Right renal cortex interstitium (tissue), 3 donors: ENCODE data around the gene TRIM16. TPM values are rescaled to one million over a fixed set of nuclear protein-coding genes. Genes with fewer than 3 reads are reported as not detected.
"Not testable (repeated sequence)": the region's sequence is repeated elsewhere in the genome, so short reads cannot be mapped to it uniquely, and the experiment has no call there.

Experiments
- DNase-seq, 3 donors: peaks; one replicate each; pipeline ENCODE4 v3.0.0-alpha.2; 2013; ENCODE audit warnings: low read depth in 3 of 3, low spot score in 2 of 3
- polyA plus RNA-seq, 3 donors: library from polyadenylated mRNA; unstranded; fragments of 120-200 nt; gene quantifications; one replicate each; pipeline ENCODE4 v1.2.1, GENCODE V29; 2013; ENCODE audit not compliant: insufficient read length in 3 of 3

The TRIM16 gene
- polyA plus RNA-seq, 3 donors: 22.7 to 27.4 (median 22.7) TPM

DNA sequence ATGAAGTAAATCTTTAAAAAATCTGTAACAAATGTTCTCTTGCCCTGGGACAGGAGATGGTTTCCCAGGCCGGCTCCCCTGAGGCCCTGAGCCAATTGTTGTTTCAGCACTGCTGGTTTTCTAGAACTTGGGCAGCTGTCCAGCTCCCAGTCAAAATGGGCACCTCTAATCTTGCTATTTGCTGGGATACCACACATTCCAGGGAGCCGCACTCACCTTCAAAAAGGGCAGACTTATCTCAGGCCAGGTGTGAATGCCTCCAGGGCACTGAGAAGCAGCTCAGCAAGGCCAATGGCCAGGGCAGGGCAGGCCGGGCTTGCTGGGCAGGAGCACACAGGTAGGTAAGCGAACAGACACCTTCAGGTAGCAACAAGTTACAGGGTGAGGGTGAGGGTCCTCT, 24.4 kb downstream of the TRIM16 start:
- no peak for DNase-seq

DNA sequence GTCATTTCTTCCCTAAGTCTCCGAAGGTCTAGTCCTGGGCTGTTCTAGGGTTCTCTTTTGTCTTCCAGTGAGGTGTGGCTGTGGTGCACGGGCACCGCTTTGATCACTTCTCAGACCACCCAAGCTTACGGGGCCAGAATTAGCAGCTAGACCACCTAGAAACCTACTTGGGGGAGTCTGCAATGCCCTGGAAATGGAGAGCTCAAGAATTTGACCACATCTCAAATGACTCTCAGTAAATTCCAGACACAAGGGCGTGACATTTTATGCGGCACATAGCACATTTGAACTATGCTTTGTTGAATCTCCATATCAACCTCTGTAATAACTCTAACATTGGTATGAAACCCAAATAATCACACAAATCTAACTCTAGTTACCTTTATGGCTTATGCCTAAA, 24.9 kb downstream of the TRIM16 start:
- no peak for DNase-seq

DNA sequence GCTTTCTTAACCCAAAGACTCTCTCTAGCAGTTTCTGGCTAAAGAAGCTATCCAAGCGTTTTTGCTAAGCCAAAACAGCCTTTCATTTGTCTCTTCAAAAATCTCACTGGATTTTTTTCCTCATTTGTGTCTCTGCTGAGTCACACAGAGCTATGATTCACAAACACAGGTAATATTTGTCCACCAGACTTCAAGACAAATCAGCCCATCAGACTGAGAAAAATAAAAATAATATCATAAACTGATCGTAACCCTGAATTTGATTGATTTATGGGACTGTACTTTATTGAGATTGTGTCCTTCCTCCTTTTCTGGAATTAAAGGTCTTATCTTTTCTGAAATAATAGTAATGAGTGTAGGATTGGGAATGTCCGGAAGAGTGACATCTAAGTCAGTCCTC, 25.8 kb downstream of the TRIM16 start:
- DNase-seq: no peak

DNA sequence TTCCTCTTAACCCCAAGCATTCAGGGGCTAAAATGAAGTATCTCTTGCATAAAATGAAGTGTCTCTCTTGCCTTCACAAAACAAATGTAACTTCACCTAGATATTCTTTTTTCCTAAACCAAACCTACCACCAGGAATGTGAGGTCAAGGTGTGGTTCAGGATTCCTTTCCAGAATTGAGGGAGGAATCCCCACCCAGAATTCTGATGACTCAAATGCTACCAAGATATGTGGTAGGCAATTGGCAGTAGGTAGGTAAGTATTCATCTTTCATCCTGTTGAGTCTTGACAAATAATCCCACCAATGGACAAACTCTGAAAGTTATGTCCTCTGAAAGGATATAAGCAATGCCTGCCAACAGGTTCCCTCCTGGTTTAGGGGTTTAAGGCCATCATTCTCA, 26.2 kb downstream of the TRIM16 start:
- no peak for DNase-seq

DNA sequence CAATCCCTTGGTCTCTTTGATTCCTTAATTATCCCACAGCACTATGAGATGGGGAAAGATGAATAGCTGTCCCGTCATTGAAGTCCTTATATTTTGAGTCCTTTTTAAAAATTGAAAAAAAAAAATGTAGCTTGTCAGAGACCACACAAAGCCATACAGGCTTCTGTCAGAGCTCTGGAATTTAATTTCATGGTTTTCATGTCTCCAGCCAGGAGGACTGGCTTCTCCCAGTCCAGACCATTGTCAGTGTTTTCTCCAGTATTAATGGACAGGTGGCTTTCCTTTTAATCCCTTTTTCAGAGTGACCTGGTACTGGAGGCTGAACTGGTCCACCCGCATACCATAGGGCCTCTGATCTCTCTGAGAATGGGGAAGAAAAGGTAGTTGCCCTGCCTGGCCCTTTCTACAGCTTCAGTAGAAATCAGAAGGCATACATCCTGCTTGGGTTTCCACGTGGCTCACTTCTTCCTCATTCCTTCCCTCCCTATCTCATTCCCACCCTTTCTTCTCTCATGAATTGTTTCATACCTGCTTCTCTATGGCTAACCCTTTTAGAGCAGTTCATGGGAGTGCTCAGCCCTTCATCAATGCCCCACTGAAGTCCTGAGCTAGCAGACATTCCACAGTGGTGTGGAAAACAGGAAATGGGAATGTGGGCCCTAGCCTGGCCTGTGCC, 29.1 kb downstream of the TRIM16 start:
- DNase-seq: no peak

DNA sequence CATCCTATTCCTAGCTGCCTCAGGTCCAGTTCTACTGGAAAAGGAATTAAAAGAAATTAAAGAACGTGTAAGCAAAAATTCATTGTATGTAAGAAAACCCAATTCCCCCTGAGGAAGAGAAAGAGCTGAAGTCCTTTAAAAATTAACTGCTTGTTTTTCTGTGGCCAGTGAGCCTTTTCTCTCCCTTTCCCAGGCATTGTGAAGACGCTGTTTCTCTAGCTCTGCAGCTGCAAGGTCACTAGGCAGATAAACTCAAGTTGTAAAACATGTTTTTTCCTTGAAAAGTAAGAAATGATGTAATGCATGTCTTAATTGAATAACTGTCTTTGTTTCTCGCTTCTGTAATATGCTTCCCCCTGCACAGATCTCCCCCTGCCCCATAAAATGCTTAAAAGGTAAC, 29.7 kb downstream of the TRIM16 start:
- DNase-seq: not testable (repeated sequence)

DNA sequence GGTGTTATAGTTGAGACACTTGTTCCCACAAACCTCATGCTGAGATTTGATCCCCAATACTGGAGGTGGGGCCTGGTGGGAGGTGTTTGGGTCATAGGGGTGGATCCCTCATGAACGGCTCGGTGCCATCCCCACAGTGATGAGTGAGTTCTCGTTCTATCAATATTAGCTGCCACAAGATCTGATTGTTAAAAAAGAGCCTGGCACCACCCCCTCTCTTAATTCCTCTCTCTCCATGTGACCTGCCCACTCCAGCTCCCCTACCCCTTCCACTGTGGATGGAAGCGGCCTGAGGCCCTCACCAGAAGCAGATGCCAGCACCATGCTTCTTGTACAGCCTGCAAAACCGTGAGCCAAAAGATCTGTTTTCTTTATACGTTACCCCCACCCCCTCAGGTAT, 31.2 kb downstream of the TRIM16 start:
- no peak for DNase-seq

DNA sequence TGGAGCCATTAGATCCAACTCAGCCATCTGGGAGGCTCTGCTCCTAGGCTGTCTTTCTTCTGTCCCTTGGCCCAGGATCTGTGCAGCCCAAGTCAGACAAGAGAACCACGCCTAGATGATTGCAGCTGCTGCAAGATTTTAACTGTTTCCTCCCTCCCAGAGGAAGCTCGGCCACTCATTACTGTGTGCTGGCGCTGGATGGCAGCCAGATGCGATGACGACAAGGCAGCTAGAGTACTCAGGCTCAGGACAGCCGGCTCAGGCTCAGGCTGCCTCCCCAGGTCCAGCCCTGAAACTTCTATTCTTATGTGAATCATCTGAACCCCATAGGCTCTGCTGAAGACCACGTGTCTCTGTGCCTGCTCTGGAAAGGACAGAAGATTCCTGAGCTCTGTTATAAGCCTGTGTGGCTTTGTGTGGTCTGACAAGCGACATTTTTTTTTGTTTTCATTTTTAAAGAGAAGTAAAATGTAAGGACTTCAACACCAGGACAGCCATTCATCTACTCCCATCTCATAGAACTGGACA, 32.5 kb downstream of the TRIM16 start:
- DNase-seq: peak; percentile 76 to 86 (median 83)

DNA sequence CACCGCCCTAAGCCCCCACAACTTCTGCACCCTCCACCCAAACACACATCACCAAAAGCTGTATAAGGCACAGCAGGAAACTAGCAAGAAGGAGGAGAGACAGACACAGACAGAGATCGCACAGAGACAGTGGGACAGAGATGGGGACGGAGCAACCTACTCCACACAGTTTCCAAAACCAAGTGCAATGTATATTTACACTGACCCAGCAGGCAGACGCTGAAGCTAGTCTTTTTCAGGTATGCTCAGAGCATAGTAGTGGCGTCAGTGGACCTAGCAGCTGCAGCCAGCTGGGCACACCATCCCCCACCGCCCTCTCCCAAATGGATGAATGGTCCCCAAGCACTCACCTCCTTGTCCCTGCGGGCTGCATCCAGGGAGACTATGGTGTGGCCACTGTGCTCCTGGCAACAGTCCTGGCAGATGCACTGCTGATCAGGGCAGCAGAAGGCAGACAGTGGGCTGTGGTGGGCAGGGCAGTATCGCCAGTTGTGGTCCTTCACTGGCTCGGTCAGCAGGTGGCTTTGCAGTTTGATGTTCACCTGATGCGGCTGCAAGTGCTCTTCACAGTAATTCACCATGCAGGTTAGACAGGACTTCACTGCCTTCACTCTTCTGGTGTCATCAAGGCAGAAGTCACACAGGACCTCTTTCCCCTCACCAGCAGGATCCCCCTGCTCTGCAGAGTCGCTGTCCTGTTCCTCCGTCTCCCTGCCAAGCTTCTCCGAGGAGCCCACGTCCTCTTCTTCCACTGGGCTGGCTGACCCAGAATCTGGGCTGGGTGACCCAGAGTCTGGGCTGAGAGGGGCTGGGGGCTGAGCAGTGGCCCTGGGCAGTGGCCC, 33.1 kb downstream of the TRIM16 start:
- no peak for DNase-seq

DNA sequence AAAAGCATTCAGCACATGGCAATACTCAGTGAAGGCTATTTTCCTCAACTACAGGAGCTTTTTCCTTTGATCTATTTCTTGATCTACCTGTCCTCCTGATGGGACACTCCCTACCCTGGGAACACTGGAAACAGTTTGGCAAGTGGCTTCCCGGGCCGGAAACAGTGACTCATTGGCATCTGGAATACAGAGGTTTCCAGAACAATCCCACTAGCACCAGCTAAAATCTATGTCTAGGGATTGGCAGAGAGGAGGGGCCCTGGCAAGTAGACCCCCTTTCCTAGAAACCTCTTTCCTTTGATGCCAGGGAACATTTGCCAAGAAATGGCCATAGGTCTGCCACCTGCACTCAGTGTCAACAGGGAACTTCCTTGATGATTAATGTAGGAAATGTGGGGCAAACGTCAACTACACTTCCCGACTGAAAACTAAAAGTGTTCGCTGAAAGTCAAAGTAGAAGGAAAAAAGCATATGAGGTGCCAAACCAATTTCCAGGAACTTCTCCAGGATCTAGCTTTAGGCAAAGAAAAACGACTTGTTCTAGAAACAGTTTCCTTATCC, 34.2 kb downstream of the TRIM16 start:
- DNase-seq: no peak

DNA sequence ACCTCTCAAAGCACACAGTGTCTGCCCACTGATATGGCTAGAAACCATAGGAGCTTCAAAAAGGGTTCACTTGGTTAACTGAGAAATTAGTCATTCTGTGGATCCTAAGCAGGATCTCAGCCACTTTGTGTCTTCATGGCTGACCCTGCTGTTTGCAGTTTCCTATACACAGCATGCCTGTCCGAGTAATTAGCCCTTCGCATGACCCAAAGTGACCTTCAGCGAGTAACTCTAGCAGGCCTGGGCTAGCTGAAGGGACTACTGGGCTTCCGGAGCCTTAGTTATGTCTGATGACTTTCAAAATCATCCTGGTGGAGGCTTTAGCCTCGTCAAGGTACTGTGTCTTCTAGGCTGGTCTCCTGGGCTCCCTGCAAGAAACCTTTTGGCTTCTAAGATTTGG, 35.7 kb downstream of the TRIM16 start:
- no peak for DNase-seq

DNA sequence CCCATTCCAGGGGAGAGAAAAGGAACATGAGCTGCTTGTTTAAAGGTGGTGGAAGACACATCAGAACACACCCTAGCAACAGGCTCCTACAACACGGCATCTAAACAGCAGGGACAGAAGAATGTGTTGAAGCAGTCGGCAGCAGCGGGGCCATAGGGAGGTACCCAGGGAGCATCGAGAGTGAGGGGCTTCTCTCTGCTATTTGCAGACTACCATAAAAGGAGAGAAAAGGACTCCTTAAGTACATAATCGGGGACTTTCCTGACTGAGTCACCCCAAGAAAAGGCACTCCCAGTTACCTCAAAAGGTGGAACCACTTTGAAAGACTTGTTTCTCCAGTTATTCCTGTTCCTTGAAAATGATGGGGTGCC, 38.2 kb downstream of the TRIM16 start:
- peak in 1 of 3 donors; percentile 47 for DNase-seq

DNA sequence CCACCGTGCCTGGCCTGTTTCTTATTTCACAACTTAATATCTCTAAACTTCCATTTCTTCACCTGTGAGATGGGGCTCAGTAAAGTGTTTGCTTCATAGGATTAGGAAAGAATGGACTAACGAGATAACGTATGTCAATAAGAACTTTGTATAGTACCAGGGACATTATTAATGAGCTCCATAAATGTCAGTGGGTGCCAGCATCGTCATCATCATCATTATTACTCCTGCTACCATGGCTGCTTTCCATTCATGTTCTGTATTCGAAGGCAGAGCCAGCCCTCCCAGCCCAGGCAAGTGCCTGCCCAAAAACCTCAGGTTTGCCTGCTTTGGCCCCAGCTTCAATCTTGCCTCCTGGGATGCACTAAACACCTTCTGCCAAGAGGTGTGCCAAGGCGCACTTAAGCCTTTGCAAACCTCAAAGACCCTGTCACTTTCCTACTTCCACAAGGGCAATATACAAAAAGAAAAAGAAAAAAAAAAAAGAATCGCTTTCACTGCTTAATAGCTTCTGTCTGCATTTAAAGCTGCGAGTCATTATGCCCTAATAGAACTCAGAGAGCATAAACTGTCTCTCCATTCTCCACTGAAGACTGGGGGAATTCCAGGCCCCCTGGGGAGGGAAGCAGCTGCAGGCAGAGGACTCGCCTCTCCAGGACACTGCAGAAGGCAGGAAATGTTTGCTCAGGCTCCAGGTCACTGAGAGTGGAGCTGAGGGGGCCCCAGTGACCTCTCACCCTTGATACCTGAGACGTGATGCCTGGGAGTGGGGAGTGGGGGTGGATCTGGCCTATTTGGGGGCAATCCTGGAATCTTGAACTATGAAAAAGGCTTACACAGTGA, 38.8 kb downstream of the TRIM16 start:
- not testable (repeated sequence) for DNase-seq

DNA sequence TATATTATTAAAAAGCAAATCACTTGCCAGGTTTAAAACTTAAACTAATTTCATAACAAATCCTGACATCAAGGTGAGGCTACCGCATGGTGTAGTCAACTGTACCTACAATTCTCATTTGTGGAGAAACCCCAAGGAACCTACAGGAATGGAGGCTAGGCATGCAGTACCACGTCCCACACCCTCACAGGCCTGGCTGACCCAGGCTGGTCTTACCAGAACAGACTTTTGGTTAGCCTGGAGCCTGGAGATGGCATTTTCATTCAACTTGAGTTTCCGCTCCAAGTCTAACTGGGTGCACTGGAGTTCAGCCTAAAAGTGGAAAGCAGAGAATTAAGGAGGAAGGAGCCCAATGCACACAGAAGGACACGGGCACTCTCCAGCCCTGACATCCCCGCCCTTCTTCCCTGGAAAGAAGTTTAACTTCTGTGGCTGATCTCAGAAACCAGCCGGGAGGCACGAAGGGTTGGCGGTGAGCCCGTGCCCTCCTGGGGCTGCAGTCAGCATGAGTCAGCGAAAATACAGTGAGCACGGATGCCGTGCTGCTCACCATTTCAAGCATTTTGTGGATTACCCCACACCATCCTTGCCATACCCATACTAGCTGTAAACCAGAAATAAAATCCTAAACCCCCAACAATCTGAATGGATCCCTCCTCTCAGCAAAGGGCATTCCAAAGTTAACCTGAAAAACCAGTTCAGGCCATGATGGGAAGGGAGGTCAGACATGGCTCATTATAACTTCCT, 41.4 kb downstream of the TRIM16 start:
- DNase-seq: not testable (repeated sequence)

DNA sequence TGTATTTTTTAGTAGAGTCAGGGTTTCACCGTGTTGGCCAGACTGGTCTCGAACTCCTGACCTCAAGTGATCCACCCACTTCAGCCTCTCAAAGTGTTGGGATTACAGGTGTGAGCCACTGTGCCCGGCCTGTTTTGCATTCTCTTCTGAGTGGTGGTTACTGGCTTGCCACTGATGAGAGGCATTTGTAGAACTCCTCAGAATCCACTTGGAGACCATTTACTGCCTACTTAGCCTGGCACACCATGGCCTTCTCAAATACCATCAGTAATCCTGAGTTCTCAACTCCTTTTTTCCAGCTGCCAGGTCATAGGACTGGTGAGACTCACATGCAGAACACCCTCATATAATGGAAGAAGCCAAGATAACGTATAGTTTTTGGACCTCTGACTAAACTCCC, 42.1 kb downstream of the TRIM16 start:
- DNase-seq: not testable (repeated sequence)

DNA sequence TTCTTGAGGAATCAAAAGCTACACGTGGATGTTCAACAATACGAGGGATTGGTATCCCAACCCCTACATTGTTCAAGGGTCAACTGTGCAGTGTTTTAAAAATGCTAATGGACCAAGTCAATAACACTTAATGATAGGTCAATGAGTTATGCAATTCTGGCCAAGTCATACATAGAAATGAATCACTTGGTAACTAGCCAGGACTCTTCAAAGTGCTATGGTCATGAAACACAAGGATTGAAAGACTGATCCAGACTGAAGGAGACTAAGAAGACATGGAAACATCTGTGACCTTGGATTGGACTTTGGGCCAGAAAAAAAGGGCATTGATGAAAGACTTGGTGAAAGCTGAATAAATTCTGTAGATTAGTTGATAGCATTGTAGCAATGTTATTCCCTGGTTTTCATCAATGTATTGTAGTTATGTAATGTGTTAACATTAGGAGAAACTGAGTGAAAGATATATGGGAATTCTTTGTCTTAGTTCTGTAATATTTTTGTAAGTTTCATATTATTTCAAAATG, 53.1 kb downstream of the TRIM16 start:
- DNase-seq: not testable (repeated sequence)

DNA sequence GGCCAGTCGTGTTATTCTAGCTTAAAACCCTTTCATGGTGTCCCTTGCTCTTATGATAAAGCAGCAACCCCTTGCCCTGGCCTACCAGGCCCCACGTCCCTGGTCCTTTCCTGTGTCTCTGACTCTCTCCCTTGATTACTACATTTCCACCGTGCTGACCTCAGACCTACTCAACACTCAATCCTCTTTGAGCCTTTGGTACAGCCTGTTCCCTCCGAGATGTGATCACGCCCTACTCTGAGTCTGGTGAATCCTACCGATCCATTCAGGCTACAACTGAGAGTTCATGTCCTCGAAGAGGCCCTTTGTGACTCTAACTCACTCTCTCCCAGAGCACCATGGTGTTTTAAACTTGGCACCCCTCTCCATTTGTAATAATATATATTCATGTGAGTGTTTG, 54.1 kb downstream of the TRIM16 start:
- not testable (repeated sequence) for DNase-seq

DNA sequence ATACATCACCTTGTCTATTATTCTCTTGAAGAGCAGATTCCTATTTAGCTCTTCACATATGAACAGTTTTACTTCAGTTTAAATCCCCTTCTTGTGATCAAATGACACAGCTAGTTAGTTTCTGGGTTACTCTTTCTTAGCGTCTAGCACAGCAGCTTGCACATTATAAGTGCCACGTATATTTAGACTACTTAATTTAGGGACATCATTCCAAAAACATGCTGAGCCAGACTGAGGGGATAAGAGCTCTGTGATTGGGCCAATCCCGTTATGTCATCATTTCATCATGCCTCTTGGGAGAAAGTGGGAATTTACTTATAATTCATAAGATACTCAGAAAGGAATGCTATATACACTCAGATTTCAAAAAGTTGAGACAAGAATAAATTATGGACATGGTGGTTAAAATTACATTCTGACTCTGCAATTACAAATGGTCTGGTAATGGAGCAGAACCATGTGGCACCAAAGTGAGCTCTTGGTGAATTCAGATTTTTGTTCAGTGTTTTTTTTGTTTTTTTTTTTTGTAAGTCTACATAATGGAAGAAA, 60.4 kb downstream of the TRIM16 start:
- DNase-seq: not testable (repeated sequence)

DNA sequence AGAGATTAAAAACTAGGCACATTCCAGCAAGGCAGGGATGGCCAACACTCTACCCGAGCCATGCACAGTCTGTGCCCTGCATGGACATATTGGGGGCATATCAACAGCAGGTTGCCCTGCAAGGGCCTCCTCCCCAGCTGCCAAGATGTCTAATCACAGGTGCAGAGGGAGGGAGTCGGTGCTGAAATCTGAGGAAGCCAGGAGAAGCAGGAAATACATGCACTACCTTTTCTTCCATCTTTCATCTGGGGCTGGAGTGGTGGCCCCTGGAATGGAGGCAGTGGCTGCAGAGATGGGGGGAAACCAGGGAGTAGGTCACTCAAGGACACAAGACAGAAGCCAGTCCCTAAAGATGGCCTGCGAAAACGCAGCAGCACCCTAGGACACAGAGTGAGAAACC, 60.9 kb downstream of the TRIM16 start:
- not testable (repeated sequence) for DNase-seq
